ENCODE data around the gene COMMD4.
"Not testable (repeated sequence)": the region's sequence is repeated elsewhere in the genome, so short reads cannot be mapped to it uniquely, and the experiment has no call there.

Gene COMMD4

GRCh38 chr15:75383986-75384385, 48.1 kb downstream of the COMMD4 start:
- not testable (repeated sequence) for DNase-seq (ENCODE audit: low read depth)

Measured in T-helper 22 cell (primary cell).